ENCODE results near the gene GJD3.
"Not testable (repeated sequence)": the region's sequence is repeated elsewhere in the genome, so short reads cannot be mapped to it uniquely, and the experiment has no call there.

- not testable (repeated sequence) for TF ChIP-seq POLR2AphosphoS5 (IDR thresholded peaks at IDR 0.05; ENCODE audit: low read depth, low read length); CTCF (IDR thresholded peaks at IDR 0.05); REST (IDR thresholded peaks at IDR 0.05; ENCODE audit: insufficient read depth in 1 of 2, low read depth in 2 of 2, low read length in 1 of 2); SIN3A (IDR thresholded peaks at IDR 0.05; ENCODE audit: borderline replicate concordance, insufficient read depth, low read depth, low read length); TCF7L2 (IDR thresholded peaks at IDR 0.05; ENCODE audit: low read depth, low read length)
Observed at GRCh38 chr17:40376541-40376940, 12.0 kb upstream of the GJD3 start.
